HepG2 (cell line): ENCODE results near the gene MYL12B. TPM values are rescaled to one million over a fixed set of nuclear protein-coding genes. Genes with fewer than 3 reads are reported as not detected.

Source experiments
- GMEB2 ChIP-seq: IDR thresholded peaks from 2 replicates; pipeline ENCODE4 v1.6.1; 2016; ENCODE audit warnings: missing biosample characterization, missing genetic modification reagents, low read depth
- IKZF5 ChIP-seq: IDR thresholded peaks from 2 replicates; pipeline ENCODE4 v1.6.1; 2018; ENCODE audit warnings: missing genetic modification reagents, mild to moderate bottlenecking, missing compliant biosample characterization
- KDM5A ChIP-seq: fragments of 200-600 bp; sonication (generic); IDR thresholded peaks from 2 replicates; pipeline ENCODE4 v1.7.0; 2018; ENCODE audit warnings: antibody characterized with exemption, mild to moderate bottlenecking, low read length, borderline replicate concordance
- MBD4 ChIP-seq: IDR thresholded peaks from 2 replicates; pipeline ENCODE4 v1.6.1; 2012; ENCODE audit warnings: low read length, inconsistent platforms, borderline replicate concordance
- NR2C2 ChIP-seq: sonication (generic); formaldehyde crosslinking; IDR thresholded peaks from 2 replicates; pipeline ENCODE4 v1.4.0; 2020; ENCODE audit warnings: missing genetic modification reagents, mild to moderate bottlenecking, moderate library complexity, borderline replicate concordance
- RCOR2 ChIP-seq: IDR thresholded peaks from 2 replicates; pipeline ENCODE4 v1.6.1; 2016; ENCODE audit warnings: missing biosample characterization, missing genetic modification reagents
- TCF7 ChIP-seq: sonication (generic); IDR thresholded peaks from 2 replicates; pipeline ENCODE4 v1.6.1; 2016; ENCODE audit warnings: antibody characterized with exemption, low read depth
- ZNF101 ChIP-seq: sonication (generic); formaldehyde crosslinking; IDR thresholded peaks from 2 replicates; pipeline ENCODE4 v1.4.0; 2020; ENCODE audit warnings: mild to moderate bottlenecking, low read depth, missing genetic modification reagents, borderline replicate concordance
- ZNF280D ChIP-seq: sonication (generic); formaldehyde crosslinking; IDR thresholded peaks from 2 replicates; pipeline ENCODE4 v1.5.1; 2020; ENCODE audit warnings: mild to moderate bottlenecking, missing genetic modification reagents
- ZSCAN22 ChIP-seq: sonication (generic); formaldehyde crosslinking; IDR thresholded peaks from 2 replicates; pipeline ENCODE4 v1.4.0; 2020; ENCODE audit warnings: mild to moderate bottlenecking, missing genetic modification reagents
- polyA plus RNA-seq, 8 experiments: library from polyadenylated mRNA; depleted of rRNA in 3 of 8; stranded (reverse) in 7 of 8; unstranded in 1 of 8; fragments of >200 nt; fragmentation: Illumina TruSeq in 4 of 8; extraction: Trizol in 4 of 8; gene quantifications; 2 replicates each; pipeline versions ENCODE4 v1.2.1 to v1.2.3, GENCODE V29; 2011 to 2016; ENCODE audit warnings: low read depth in 4 of 8, missing spikeins in 1 of 8, mixed read lengths in 1 of 8; ENCODE audit not compliant: insufficient read depth in 1 of 8
- total RNA-seq, 5 experiments: library from RNA; depleted of rRNA; stranded (reverse); fragments of >200 nt; fragmentation: Illumina TruSeq; extraction: Trizol; gene quantifications; 2 replicates each; pipeline ENCODE4 v1.2.3, GENCODE V29; 2016; ENCODE audit warnings: low read depth in 1 of 5
- TF ChIP-seq, protein P1 (sequence below): sonication (generic); formaldehyde crosslinking; IDR thresholded peaks from 2 replicates; pipeline ENCODE4 v1.5.1; 2020; ENCODE audit warnings: mild to moderate bottlenecking, missing genetic modification reagents, borderline replicate concordance
- TF ChIP-seq, protein P2 (sequence below): sonication (generic); formaldehyde crosslinking; IDR thresholded peaks from 2 replicates; pipeline ENCODE4 v1.9.0; 2021; ENCODE audit warnings: missing genetic modification reagents, borderline replicate concordance

The MYL12B gene
- total and polyA plus RNA-seq, 2 of the 13 experiments (the other 11 are each of a cell fraction or from before 2014, with no cell fraction given) = 265 to 340 TPM

- TF ChIP-seq, protein P1, sequence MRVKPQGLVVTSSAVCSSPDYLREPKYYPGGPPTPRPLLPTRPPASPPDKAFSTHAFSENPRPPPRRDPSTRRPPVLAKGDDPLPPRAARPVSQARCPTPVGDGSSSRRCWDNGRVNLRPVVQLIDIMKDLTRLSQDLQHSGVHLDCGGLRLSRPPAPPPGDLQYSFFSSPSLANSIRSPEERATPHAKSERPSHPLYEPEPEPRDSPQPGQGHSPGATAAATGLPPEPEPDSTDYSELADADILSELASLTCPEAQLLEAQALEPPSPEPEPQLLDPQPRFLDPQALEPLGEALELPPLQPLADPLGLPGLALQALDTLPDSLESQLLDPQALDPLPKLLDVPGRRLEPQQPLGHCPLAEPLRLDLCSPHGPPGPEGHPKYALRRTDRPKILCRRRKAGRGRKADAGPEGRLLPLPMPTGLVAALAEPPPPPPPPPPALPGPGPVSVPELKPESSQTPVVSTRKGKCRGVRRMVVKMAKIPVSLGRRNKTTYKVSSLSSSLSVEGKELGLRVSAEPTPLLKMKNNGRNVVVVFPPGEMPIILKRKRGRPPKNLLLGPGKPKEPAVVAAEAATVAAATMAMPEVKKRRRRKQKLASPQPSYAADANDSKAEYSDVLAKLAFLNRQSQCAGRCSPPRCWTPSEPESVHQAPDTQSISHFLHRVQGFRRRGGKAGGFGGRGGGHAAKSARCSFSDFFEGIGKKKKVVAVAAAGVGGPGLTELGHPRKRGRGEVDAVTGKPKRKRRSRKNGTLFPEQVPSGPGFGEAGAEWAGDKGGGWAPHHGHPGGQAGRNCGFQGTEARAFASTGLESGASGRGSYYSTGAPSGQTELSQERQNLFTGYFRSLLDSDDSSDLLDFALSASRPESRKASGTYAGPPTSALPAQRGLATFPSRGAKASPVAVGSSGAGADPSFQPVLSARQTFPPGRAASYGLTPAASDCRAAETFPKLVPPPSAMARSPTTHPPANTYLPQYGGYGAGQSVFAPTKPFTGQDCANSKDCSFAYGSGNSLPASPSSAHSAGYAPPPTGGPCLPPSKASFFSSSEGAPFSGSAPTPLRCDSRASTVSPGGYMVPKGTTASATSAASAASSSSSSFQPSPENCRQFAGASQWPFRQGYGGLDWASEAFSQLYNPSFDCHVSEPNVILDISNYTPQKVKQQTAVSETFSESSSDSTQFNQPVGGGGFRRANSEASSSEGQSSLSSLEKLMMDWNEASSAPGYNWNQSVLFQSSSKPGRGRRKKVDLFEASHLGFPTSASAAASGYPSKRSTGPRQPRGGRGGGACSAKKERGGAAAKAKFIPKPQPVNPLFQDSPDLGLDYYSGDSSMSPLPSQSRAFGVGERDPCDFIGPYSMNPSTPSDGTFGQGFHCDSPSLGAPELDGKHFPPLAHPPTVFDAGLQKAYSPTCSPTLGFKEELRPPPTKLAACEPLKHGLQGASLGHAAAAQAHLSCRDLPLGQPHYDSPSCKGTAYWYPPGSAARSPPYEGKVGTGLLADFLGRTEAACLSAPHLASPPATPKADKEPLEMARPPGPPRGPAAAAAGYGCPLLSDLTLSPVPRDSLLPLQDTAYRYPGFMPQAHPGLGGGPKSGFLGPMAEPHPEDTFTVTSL (CRISPR knock-in tag) = 0 out of 2 replicates have a peak, but pooled peaks have one; percentile 19
- TF ChIP-seq, protein P2, sequence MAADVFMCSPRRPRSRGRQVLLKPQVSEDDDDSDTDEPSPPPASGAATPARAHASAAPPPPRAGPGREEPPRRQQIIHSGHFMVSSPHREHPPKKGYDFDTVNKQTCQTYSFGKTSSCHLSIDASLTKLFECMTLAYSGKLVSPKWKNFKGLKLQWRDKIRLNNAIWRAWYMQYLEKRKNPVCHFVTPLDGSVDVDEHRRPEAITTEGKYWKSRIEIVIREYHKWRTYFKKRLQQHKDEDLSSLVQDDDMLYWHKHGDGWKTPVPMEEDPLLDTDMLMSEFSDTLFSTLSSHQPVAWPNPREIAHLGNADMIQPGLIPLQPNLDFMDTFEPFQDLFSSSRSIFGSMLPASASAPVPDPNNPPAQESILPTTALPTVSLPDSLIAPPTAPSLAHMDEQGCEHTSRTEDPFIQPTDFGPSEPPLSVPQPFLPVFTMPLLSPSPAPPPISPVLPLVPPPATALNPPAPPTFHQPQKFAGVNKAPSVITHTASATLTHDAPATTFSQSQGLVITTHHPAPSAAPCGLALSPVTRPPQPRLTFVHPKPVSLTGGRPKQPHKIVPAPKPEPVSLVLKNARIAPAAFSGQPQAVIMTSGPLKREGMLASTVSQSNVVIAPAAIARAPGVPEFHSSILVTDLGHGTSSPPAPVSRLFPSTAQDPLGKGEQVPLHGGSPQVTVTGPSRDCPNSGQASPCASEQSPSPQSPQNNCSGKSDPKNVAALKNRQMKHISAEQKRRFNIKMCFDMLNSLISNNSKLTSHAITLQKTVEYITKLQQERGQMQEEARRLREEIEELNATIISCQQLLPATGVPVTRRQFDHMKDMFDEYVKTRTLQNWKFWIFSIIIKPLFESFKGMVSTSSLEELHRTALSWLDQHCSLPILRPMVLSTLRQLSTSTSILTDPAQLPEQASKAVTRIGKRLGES = no peak
- TF ChIP-seq IKZF5 (CRISPR knock-in tag) (peak; percentile 61; the same call in 1 of the 2 replicates), KDM5A (peak; percentile 54), ZNF101 (CRISPR knock-in tag) (no peak), TCF7 (no peak), RCOR2 (CRISPR knock-in tag) (peak; percentile 56; the same call in 1 of the 2 replicates), NR2C2 (CRISPR knock-in tag) (0 out of 2 replicates have a peak, but pooled peaks have one; percentile 28), ZSCAN22 (0 out of 2 replicates have a peak, but pooled peaks have one; percentile 42), MBD4 (no peak), ZNF280D (CRISPR knock-in tag) (peak; percentile 49; the same call in 1 of the 2 replicates), GMEB2 (0 out of 2 replicates have a peak, but pooled peaks have one; percentile 17)
Measured at GRCh38 chr18:3245853-3246634, 15.9 kb upstream of the MYL12B start (continued).
